HG03558 (cell line): ENCODE measurements around the gene PRSS50.

Experiments
- ATAC-seq: cut with Tn5 transposase; IDR thresholded peaks from one replicate; pipeline ENCODE4 v1.9.1; 2021; ENCODE audit warnings: moderate number of reproducible peaks; ENCODE audit not compliant: unreplicated experiment; ENCODE audit errors: extremely low read depth

The PRSS50 gene

DNA sequence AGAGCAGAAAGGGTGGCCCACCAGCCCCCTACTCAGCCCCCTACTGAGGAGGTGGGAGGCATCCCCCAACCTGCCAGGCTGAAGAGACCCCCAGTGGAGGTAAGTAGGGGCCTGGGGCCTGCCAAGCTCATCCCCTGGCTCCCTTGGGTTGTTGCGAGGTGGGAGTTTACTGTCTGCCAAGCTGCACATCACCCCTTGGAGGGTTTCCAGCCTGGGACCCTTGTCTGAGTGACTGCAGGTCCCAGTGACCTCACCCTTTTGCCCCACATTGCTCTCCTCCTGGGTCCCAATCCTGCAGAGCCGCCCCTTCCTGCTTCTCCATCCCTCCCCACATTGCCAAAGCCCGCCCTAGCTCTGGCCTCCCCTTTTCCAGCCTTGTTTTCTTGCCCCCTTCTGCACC is 23.1 kb downstream of the PRSS50 start:
- ATAC-seq = no peak

DNA sequence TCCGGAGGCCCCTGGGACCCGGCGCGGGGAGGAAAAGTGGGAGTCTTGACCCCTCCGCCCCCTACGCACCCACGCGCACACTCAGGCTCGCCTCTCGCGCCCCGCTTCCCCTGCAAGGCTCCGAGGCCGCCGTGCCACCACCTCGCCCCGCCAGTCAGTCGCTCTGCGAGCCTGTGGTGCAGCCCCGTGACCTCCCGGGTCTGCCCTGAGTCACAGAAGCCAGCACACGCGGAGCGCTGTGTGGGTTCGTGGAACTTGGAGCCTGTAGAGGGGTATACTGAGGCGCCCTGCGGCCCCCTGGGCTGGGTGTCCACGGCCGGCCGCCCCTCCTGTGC is 23.8 kb downstream of the PRSS50 start:
- ATAC-seq = no peak

DNA sequence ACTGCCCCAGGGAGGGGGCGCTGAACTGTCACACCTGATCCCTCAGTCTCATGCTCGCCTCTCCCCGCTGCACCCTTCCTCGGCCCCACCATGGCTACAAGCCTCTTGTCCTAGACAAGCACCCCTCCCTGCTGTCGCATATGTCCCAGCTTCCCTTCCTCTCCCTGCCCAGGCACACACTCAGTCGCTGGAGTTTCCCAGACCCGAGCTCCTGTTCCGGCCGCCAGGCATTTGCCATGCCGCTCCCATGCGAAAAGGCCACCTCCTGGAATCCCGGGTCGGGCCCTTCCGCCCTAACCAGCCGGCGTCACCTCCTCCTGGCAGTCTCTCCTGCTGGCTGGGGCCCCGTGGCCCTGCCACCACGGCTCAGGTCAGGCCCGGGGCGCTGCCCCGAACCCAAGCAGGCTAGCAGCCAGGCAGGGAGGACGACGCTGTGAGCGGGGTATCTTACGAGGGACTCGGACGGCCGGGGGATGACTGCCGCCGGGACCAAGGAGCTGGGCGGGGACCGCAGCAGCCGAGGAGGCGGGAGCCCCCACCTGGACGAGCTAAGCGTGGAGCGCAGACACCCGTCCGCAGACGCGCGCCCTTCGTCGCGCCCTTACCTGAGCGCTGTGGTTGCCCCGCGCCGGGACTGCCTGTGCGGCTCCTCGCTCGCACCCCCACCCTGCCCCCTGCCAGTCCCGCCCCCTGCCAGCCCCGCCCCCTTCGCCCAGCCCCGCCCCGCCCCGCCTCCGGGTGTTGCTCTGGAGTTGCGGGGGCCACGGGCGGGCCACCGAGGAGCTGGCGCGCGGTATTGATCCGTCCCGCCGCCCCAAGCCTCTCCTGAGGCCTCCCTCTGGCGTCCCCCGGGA is 24.4 kb downstream of the PRSS50 start, which contains the start of gene ALS2CL:
ALS2CL (minus strand) TSS at position 642 of the 854 bp plus-strand sequence. CDS start 4,239 bp downstream, outside the sequence.
- no peak for ATAC-seq

DNA sequence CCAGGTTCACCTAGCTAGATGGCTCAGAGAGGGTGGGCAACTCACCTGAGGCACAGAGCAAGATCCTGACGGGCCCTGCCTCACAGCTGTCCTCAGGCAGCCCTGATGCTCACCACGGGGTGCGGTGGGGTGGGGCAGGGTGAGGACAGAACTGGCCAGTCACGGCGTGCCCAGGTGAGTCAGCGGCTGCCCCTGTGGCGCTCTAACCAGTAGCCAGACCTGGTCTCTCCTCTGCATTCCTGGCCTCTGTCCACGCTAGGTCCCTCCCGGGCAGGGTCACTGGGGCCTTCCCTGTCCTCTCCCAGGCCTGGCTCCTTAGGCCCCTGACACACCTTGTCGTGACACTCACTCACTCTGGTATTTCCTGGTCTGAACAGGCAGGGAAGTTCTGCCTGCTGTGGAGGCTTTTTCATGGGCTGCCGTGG is 25.1 kb downstream of the PRSS50 start:
- no peak for ATAC-seq

DNA sequence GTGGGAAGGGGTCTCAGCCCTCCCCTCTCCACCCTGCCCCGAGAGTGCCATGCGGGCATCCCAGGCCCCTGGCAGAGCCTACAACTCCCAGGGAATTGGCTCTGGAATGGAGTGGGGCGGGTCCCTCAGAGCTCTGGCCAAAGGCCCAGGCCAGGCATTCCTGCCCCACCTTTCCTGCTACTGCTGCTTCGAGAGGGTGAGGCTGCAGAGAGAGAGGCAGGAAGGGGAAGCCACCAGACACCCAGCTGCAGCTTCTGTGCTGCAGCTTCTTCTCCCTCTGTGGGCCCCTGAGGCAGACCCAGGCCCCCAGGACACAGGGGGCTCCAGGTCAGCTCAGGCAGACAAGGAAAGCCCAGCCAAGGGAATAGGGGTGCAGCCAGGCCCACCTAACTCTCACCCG is 26.9 kb downstream of the PRSS50 start:
- ATAC-seq = no peak

DNA sequence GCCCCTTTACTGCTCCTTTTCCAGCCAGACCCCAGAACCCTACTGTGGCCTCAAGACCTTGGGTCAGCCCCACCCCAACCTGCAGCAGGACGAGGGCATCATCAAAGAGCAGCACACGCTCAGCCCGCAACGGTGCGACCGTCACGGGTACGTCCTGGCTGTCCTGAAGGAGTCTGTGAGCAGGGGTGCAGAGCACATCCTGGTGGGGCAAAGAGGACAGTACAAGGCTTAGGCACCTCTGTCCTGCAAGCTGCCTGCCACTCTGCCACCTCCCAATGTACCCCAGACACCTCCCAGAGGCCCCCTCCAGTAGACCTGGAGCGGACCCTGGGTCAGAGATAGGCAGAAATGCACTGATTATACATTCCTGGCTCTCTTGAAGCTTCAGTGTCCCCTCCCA is 32.2 kb downstream of the PRSS50 start:
- ATAC-seq = no peak

DNA sequence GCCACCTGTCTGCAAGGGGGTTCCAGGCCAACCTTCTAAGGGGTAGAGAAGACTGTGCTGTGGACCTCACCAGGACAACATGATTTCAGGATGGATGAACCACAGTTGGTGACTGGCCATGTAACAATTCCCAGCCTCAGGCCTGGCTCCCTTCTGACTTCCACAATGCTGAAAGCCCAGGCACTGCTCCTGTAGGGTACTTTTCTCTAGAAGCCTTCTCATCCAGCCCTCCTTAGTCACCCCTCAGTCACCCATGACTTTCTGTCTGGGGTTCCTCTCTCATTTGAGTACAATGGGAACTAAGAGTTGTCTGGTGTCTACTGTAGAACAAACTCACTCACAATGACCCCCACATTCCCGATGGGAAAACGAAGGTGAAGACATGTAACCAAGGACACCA is 32.8 kb downstream of the PRSS50 start:
- ATAC-seq = no peak

DNA sequence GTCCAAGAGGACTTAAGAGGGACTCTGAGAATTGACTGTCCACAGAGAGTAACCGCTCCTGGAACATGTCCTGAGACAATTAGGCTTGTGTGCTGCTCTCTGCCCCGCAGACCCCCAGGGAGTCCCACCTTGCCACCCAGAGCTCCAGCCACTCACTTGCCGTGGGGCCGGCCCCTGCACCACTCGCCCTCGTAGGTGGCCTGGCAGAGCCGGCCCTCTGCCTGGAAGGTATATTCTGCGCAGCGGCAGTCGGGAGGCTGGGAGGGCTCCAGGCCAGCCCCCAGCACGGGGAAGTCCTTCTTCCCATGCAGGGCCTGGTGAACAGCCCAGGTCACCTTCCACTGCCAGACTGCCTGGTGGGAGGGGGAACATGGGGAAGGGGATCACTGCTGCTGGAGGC is 34.7 kb downstream of the PRSS50 start:
- ATAC-seq = no peak

DNA sequence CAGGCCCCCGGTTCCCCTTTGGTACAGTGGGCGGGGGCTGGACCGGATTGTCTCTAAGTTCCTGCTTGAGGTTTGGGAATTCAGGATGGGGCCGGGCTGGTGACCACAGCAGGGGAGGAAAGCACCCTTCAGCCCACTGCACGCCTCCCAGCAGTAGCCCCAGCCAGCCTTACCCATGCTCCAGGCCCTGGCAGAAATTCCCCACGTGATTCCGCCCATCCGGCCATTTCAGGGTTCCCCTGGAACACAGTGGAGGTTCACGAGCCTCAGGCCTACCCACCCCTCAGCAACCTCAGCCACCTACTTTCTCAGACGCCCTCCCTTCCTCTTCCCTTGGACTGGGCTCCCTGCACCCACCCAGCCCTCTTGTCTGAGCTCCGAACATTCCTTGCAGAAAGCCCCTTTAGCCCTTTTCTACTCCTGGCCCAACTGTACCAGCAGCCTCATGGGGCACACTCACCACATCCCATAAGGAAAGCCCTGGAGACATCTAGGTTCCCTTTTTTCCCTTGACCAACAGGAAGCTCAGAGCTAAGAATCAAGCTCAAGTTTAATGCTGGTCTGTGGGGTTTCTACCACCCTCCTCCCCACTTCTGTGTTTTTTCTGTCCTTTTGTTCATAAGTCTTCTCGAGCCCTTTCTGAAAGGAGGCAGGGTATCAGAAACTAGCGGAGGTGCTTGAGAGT is 35.7 kb downstream of the PRSS50 start:
- ATAC-seq = no peak

DNA sequence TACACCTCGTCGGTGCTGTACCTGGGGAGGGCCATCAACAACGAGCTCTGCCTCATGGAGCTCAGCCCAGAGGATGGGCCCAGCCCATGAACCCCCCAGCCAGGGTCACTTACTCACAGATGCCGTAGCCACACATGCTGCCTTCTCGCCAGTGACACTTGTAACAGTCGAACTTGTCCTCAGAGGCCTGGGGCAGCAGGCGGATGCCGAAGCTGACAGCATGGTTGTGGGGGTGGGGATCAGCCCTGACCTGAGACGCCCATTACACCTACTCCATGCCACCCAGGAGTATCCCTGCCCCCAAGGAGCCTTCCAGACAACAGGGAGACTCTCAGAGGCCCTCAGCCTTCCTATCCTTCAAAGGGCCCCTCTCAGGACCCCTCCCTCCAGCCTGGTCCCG is 36.3 kb downstream of the PRSS50 start:
- no peak for ATAC-seq

DNA sequence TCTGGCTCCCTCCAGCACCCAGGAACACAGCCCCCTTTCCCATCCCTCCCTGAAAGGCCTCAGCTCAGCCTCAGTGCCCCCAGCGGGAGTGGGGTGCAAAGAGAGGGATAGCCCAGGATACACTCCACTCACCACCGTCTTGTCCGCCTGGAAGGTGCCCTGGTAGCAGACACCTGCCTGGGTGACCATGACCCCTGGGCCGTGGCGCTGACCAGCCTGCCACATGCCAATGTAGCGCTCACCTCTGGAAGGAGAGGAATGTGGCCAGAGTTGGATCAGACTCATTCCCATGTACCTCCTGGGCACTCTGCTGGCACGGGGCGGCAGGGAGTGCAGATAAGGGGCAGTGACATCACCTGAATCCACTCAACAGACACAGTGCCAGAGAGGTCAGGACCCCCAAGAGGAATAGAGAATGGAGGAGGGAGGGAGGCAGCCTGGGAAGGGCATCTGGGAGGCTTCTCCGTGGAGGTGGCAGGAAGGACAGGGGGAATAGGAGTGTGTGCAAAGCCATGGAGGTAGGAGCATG is 37.3 kb downstream of the PRSS50 start:
- no peak for ATAC-seq

DNA sequence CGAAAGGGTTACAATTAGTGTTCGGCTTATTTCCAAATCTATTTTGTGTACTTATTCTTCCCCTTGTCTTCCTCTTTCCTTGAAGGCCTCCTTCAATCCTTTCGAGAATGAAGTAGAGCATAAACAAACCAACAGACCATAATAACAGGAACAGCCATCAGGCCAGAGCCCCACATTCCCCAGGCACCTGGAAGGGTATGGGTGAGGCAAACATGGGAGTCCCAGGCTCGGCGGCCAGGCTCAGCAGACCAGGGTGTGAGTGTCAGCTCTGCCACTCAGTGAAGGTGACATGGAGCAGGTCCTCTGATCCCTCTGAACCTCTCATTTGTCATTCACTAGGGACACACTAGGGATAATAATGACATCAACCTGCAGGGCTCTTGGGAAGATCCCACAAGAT is 38.0 kb downstream of the PRSS50 start:
- ATAC-seq = no peak

DNA sequence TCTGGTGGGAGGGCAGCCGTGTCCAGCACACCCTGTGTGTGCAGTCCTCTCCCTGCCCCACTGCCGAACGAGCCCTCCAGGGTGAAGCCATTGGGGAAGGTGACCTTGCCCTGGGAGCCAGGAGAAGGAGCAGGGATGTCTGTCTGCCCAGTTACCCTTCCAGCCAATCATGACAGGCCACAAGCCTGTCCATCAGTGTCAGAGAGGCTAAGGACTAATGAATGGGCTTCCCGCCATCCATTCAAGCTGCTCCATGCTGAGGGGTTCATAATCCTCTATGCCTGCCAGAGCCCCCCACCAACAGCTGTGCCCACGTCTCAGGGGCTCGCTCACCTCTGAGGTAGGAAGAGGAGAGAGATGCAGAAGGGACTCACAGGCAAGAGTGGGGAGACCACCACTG is 39.4 kb downstream of the PRSS50 start:
- no peak for ATAC-seq

DNA sequence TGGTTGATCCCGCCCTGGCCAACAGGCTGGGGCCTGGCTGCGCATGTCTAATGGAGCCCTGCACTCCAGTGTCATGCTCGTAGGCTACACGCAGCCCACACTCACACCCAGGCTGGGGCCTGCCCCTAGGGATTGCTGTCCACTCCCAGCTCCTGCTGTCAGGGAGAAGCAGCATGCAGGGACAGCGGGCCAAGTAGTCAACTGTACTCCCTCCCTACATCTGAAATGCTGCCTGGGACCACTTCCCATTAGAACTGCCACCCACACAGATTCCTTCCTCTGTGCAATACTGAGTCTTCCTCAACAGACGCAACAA is 40.3 kb downstream of the PRSS50 start:
- no peak for ATAC-seq

DNA sequence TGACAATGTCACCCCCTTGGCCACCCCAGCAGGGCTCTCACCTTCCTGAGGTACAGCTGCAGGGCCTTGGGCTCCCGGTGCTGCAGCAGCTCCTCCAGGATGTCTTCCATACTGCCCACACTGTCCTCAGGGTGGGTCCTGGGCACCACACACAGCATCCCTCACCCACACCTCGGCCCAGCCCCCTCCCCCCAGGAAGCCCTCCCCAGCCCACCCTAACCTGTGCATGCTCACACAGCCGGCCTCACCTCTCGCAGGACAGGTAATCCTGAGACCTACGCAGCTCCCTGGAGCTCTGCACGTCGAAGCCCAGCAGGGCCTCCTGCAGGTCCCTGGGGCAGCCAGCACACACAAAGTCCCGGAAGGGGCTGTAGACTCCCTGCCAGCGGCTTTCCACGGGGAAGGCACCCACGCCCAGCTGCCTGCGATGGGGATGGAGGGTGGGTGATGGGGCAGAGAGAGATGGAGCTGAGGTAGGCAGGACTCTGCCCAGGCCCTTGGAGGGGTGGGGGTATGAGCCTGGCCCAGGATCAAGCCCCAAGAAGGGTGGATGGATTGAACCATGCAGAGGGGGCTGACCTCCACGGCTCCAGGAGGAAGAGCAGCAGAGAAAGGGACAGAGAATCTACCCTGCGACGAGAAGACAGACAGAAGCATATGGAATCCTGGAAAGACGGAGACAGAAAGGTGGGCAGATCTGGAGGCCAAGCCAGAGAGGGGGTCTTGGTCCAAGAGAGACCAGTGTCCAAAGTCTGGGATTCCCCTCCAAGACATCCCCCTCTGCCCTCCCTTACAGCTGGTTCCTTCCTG is 40.9 kb downstream of the PRSS50 start:
- ATAC-seq = no peak

DNA sequence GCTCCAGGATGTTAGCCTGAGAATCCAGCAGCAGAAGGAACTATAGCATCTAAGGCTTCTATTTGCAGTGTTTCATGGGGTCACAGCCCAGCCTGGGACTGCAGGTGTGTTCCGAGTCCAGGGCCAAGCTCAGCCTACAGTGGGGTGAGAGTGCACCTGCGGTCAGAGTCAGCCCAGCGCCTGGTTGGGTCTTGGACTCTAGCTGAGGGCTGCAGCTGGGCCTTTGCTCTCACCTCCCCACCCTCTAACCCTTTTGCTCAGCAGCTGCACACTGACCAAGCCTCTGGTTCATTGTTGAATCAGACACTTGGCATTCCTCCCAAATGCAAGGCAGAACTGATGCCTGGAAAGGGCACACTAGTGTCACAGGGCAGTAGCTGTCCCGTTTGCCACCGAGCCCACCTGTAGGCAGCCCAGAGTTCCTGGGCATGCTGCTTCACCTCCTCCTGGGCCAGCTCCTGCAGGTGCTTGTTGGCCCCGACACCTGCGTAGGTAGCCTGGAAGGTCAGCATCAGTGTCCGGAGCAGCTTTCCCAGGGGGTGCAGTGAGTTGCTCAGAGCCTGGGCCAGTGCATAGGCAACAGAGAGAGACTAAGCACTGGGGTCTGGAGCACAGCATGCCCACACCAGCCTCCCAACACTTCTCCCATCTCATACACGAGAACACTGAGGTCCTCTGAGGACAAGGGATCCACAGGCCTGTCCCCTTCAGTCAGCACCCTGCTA is 41.7 kb downstream of the PRSS50 start:
- no peak for ATAC-seq

DNA sequence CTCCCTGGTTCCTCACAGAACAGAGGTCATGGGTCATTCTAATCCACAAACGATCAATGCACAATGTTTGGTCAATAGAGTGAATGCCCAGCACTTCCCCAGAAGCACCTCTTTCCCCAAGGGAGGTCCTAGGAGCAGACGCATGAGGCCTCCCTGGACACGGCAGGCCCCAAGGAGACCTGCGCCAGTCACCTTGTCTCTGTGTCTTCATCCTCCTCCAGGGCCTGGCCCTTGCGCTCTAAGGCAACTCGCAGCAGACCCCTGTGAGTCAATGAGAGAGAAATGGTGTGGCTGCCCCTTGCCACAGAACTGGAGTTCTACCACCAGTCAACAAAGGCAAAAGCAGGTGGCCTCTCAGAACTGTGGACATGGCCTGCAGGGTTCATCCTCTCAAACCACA is 42.2 kb downstream of the PRSS50 start:
- no peak for ATAC-seq

DNA sequence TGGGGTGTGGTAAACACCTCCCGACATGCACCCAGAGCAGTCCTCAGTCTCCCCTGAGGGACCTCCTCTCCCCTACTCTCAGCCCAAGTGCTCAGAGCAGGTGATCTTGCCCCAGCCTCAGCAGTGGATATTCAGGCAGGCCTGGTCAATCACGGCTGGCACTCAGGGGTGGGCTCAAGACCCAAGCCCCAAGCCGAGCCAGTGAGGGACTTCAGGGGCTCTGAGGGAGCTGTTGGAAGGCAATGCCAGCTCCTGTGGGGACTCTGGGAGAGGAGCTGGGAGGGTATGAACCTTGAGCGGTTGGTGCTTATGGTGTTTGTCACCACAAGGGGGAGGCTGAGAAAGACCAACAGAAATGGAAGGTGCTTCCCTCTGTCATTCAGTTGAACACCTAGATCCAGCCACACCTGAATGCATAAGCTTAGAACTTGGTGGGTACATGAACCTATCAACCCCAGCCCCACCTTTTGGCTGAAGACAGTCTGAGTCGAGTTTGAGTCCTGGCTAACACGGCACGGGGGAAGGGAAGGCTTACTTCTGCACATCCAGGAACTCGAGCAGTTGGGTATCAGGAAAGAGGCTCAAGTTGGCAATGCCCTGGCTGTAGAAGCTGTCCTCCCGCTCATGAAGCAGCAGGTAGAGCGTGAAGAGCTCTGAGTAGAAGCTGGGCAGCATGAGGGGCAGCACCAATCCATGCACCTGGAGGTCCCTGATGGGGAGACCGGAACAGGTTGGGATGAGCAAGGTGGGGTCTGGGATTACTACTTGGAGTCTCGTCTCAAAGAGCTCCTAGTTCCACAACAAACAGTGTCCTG is 43.4 kb downstream of the PRSS50 start:
- no peak for ATAC-seq
